CD8-positive, alpha-beta T cell (primary cell): ENCODE results near the gene EEF1E1. TPM values are rescaled to one million over a fixed set of nuclear protein-coding genes. Genes with fewer than 3 reads are reported as not detected.

Experiments used
- total RNA-seq, 46 experiments: library from RNA in 2 of 46; stranded (reverse) in 2 of 46; gene quantifications; one replicate each; pipeline ENCODE4 v1.2.3 and lab custom pipeline; 2021 to 2026

Gene EEF1E1
- total RNA-seq, 2 experiments from 2014 or later: 19.9 to 20.7 TPM

Other genes starting within 250 kb of the EEF1E1 start
- gene TXNDC5, start 191.8 kb downstream of the EEF1E1 start, total RNA-seq: 1 to 10 TPM; 5.8 to 7.6 TPM
- gene BLOC1S5, start 38.2 kb downstream of the EEF1E1 start, total RNA-seq: 1 to 10 TPM; 6.3 to 8.9 TPM